ENCODE results near the gene TNFAIP2.
"Not testable (repeated sequence)": the region's sequence is repeated elsewhere in the genome, so short reads cannot be mapped to it uniquely, and the experiment has no call there.

The TNFAIP2 gene

GRCh38 chr14:103110681-103111231 is 12.5 kb upstream of the TNFAIP2 start:
- TF ChIP-seq CTCF (IDR thresholded peaks at IDR 0.05; ENCODE audit: control insufficient read depth, extremely low read depth, insufficient read depth), result no peak
- H3K4me3 ChIP-seq (ENCODE audit: low read depth, low read length), result no peak overlapping the region
- DNase-seq (ENCODE audit: low read depth), result no peak

- DNase-seq (ENCODE audit: low read depth), result no peak
- no peak overlapping the region for H3K4me3 ChIP-seq (ENCODE audit: low read depth, low read length)
- no peak for TF ChIP-seq CTCF (IDR thresholded peaks at IDR 0.05; ENCODE audit: control insufficient read depth, extremely low read depth, insufficient read depth)
These were observed 11.9 kb upstream of the TNFAIP2 start for GRCh38 chr14:103111232-103111868.

GRCh38 chr14:103112400-103113243 is 10.6 kb upstream of the TNFAIP2 start:
- TF ChIP-seq CTCF (IDR thresholded peaks at IDR 0.05; ENCODE audit: control insufficient read depth, extremely low read depth, insufficient read depth), result no peak
- no peak overlapping the region for H3K4me3 ChIP-seq (ENCODE audit: low read depth, low read length)
- DNase-seq (ENCODE audit: low read depth), result no peak

- no peak overlapping the region for H3K4me3 ChIP-seq (ENCODE audit: low read depth, low read length)
- DNase-seq (ENCODE audit: low read depth), result no peak
- no peak for TF ChIP-seq CTCF (IDR thresholded peaks at IDR 0.05; ENCODE audit: control insufficient read depth, extremely low read depth, insufficient read depth)
These were observed 10.0 kb upstream of the TNFAIP2 start for GRCh38 chr14:103113303-103113702.

GRCh38 chr14:103113774-103114173 is 9.5 kb upstream of the TNFAIP2 start:
- DNase-seq (ENCODE audit: low read depth), result no peak
- TF ChIP-seq CTCF (IDR thresholded peaks at IDR 0.05; ENCODE audit: control insufficient read depth, extremely low read depth, insufficient read depth), result no peak
- no peak overlapping the region for H3K4me3 ChIP-seq (ENCODE audit: low read depth, low read length)

GRCh38 chr14:103115086-103115679 is 8.1 kb upstream of the TNFAIP2 start:
- DNase-seq (ENCODE audit: low read depth), result not testable (repeated sequence)

More at GRCh38 chr14:103115086-103115679, 8.1 kb upstream of the TNFAIP2 start:
- not testable (repeated sequence) for H3K4me3 ChIP-seq (ENCODE audit: low read depth, low read length)
